Measurements from ENCODE around the gene TBC1D22A. TPM values are rescaled to one million over a fixed set of nuclear protein-coding genes. Genes with fewer than 3 reads are reported as not detected.
A peak's percentile ranks its signal among the peaks of the same experiment; 100 is the strongest.

The TBC1D22A gene
- total RNA-seq, 1 experiment from 2014 or later: 27.6 TPM

DNA sequence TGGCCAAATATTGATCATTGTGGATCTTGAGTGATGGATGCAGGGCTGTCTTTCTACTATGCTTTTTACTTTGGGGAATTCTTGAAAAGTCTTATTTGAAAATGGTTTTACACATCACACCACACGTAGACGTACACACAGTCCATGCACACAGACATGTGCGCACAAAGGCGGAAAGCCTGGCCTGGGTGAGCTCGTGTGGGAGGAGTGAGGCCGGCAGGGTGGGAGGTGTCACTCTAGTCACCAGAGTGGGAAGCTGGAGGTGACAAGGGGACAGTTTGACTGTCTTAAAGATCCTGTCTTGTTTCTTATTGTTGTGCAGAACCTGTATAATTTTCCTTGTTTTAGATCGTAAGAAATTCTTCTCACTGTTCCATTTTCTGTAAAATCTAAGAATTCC is 326.9 kb downstream of the TBC1D22A start:
- DNase-seq: no peak
- intact Hi-C loops (cut with micrococcal nuclease; ENCODE audit: unreplicated experiment): no loop called here
- BruUV-seq (replicated peaks): no TSS peak
- Mint-ChIP-seq H3K27me3 (ENCODE audit: unreplicated experiment) (no peaks in the 10 kb centered on the region), H3K9me3 (ENCODE audit: low read depth, unreplicated experiment) (peaks cover 8% of the 10 kb centered on the region), H3K27ac (ENCODE audit: unreplicated experiment) (no peak overlapping the region), H3K36me3 (ENCODE audit: insufficient read depth, unreplicated experiment) (peaks cover 14% of the 10 kb centered on the region), H3K4me3 (ENCODE audit: low read depth, unreplicated experiment) (no peak overlapping the region), H3K4me1 (ENCODE audit: low read depth, unreplicated experiment) (peaks cover 33% of the 10 kb centered on the region)
- TF ChIP-seq, protein P1, sequence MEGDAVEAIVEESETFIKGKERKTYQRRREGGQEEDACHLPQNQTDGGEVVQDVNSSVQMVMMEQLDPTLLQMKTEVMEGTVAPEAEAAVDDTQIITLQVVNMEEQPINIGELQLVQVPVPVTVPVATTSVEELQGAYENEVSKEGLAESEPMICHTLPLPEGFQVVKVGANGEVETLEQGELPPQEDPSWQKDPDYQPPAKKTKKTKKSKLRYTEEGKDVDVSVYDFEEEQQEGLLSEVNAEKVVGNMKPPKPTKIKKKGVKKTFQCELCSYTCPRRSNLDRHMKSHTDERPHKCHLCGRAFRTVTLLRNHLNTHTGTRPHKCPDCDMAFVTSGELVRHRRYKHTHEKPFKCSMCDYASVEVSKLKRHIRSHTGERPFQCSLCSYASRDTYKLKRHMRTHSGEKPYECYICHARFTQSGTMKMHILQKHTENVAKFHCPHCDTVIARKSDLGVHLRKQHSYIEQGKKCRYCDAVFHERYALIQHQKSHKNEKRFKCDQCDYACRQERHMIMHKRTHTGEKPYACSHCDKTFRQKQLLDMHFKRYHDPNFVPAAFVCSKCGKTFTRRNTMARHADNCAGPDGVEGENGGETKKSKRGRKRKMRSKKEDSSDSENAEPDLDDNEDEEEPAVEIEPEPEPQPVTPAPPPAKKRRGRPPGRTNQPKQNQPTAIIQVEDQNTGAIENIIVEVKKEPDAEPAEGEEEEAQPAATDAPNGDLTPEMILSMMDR (IDR thresholded peaks at IDR 0.05; ENCODE audit: unreplicated experiment): no peak
- CTCF ChIA-PET: no interaction called here

DNA sequence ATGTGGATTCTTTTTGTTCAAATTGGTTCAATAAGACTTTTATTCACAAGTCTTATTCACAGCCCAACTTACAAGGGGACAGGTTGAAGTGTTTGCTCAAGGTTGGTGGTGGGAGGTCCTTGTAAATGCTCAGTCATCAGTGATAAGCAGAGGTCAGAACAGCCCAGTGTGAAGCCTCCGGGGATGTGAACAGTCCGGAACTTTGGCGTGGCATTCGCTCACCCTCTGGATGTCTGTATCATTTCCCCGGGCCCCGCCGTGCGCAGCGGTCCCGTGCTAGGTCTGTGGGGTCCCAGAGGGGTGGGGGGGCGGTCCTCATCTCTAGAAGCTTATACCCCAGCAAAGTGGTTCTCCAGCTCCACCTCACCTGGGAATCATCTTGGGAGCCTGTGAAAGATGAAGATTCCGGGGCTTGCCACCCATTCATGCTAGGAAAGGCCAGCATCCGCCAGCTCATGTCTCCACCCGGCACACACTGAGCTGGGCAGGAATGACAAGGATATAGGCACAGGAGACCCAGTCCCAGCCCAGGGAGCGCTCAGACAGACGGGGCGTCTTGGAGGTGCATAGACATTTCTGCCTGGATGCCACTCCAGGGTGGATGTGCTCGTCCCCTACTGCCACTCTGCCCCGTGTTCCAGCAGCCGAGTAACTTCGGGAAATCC is 327.5 kb downstream of the TBC1D22A start:
- no TSS peak for BruUV-seq (replicated peaks)
- Mint-ChIP-seq H3K27ac (ENCODE audit: unreplicated experiment) (no peak overlapping the region), H3K27me3 (ENCODE audit: unreplicated experiment) (no peaks in the 10 kb centered on the region), H3K36me3 (ENCODE audit: insufficient read depth, unreplicated experiment) (peaks cover 14% of the 10 kb centered on the region), H3K4me3 (ENCODE audit: low read depth, unreplicated experiment) (peak overlapping the region; percentile 85), H3K9me3 (ENCODE audit: low read depth, unreplicated experiment) (peaks cover 8% of the 10 kb centered on the region), H3K4me1 (ENCODE audit: low read depth, unreplicated experiment) (peaks cover 33% of the 10 kb centered on the region)
- intact Hi-C loops (cut with micrococcal nuclease; ENCODE audit: unreplicated experiment): no loop called here
- CTCF ChIA-PET: interaction anchor here (0.6 kb wide), 1 partner anchor 20 kb away, joined by 3 read pairs; no protein-coding TSS in a partner anchor
- TF ChIP-seq, protein P1 (IDR thresholded peaks at IDR 0.05; ENCODE audit: unreplicated experiment): no peak
- DNase-seq: no peak

DNA sequence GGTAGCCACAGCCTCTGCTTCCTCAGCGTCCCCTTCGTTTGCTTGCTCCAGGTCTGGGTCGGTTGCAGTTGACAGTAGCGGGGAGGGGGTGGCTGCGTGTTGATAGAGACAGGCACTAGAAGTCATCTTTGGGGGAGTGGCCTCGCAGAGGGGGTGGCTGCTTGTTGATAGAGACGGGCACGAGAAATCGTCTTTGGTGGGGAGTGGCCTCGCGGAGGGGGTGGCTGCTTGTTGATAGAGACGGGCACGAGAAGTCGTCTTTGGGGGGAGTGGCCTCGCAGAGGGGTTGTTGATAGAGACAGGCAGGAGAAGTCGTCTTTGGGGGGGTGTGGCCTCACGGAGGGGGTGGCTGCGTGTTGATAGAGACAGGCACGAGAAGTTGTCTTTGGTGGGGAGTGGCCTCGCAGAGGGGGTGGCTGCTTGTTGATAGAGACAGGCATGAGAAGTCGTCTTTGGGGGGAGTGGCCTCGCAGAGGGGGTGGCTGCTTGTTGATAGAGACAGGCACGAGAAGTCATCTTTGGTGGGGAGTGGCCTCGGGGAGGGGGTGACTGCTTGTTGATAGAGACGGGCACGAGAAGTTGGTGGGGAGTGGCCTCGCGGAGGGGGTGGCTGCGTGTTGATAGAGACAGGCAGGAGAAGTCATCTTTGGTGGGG is 328.3 kb downstream of the TBC1D22A start:
- DNase-seq: no peak
- Mint-ChIP-seq H3K27ac (ENCODE audit: unreplicated experiment) (peak overlapping the region; percentile 71), H3K9me3 (ENCODE audit: low read depth, unreplicated experiment) (peaks cover 8% of the 10 kb centered on the region), H3K27me3 (ENCODE audit: unreplicated experiment) (no peaks in the 10 kb centered on the region), H3K4me3 (ENCODE audit: low read depth, unreplicated experiment) (peak overlapping the region; percentile 85), H3K36me3 (ENCODE audit: insufficient read depth, unreplicated experiment) (peaks cover 14% of the 10 kb centered on the region), H3K4me1 (ENCODE audit: low read depth, unreplicated experiment) (peaks cover 33% of the 10 kb centered on the region)
- CTCF ChIA-PET: no interaction called here
- no TSS peak for BruUV-seq (replicated peaks)
- intact Hi-C loops (cut with micrococcal nuclease; ENCODE audit: unreplicated experiment): no loop called here
- TF ChIP-seq, protein P1 (IDR thresholded peaks at IDR 0.05; ENCODE audit: unreplicated experiment): no peak

DNA sequence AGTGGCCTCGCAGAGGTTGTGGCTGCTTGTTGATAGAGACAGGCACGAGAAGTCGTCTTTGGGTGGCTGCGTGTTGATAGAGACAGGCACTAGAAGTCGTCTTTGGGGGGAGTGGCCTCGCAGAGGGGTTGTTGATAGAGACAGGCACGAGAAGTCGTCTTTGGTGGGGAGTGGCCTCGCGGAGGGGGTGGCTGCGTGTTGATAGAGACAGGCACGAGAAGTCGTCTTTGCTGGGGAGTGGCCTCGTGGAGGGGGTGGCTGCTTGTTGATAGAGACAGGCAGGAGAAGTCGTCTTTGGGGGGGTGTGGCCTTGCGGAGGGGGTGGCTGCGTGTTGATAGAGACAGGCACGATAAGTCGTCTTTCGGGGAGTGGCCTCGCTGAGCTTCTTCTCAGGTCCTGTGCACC is 328.8 kb downstream of the TBC1D22A start:
- Mint-ChIP-seq H3K9me3 (ENCODE audit: low read depth, unreplicated experiment) (peaks cover 10% of the 10 kb centered on the region), H3K36me3 (ENCODE audit: insufficient read depth, unreplicated experiment) (peaks cover 14% of the 10 kb centered on the region), H3K4me1 (ENCODE audit: low read depth, unreplicated experiment) (peaks cover 33% of the 10 kb centered on the region), H3K27me3 (ENCODE audit: unreplicated experiment) (no peaks in the 10 kb centered on the region), H3K27ac (ENCODE audit: unreplicated experiment) (peak overlapping the region; percentile 71), H3K4me3 (ENCODE audit: low read depth, unreplicated experiment) (peak overlapping the region; percentile 85)
- TF ChIP-seq, protein P1 (IDR thresholded peaks at IDR 0.05; ENCODE audit: unreplicated experiment): no peak
- DNase-seq: no peak
- intact Hi-C loops (cut with micrococcal nuclease; ENCODE audit: unreplicated experiment): no loop called here
- CTCF ChIA-PET: no interaction called here
- no TSS peak for BruUV-seq (replicated peaks)
